ENCODE results near the gene IPMK. TPM values are rescaled to one million over a fixed set of nuclear protein-coding genes. Genes with fewer than 3 reads are reported as not detected.

The IPMK gene
- total and polyA plus RNA-seq, 9 of the 15 experiments (the other 6 are each of a cell fraction or from before 2014, with no cell fraction given), result 0.98 to 4.4 (median 2.7) TPM

GRCh38 chr10:58225654-58226053, 42.0 kb downstream of the IPMK start:
- no peaks in the 10 kb centered on the region for H3K9me3 ChIP-seq (replicated peaks; ENCODE audit: control insufficient read depth, insufficient read depth, low read depth, low read length)
- in situ Hi-C loops (cut with MboI), result no loop called here
- BruUV-seq (replicated peaks), result no TSS peak
- ATAC-seq, result no peak
- intact Hi-C loops (cut with micrococcal nuclease), result no loop called here
- no peak overlapping the region for H3K27ac ChIP-seq (ENCODE audit: extremely low read depth, low read depth, low read length)
- no peak overlapping the region for H3K4me2 ChIP-seq (ENCODE audit: insufficient read depth, low read length)
- peaks cover 3% of the 10 kb centered on the region; the same call in 1 of the 3 replicates for H3K36me3 ChIP-seq (ENCODE audit: control insufficient read depth, insufficient read depth, low read length)
- H4K20me1 ChIP-seq (replicated peaks; ENCODE audit: control insufficient read depth, insufficient read depth, low read length), result no peaks in the 10 kb centered on the region
- ChIA-PET CTCF (ENCODE audit: low intra/inter-chr PET ratio) (no interaction called here), POLR2A (interaction anchor here (1.0 kb wide), 1 partner anchor 24 kb away, joined by 3 read pairs; no protein-coding TSS in a partner anchor)
- H3K79me2 ChIP-seq (ENCODE audit: control insufficient read depth, insufficient read depth, low read length), result no peaks in the 10 kb centered on the region
- no peak for FAIRE-seq
- DNase-seq (ENCODE audit: extremely low read depth in 1 of 4, low spot score in 3 of 4), result no peak
- no peak overlapping the region for H3K4me3 ChIP-seq
- no peaks in the 10 kb centered on the region for H3K9me1 ChIP-seq (ENCODE audit: control insufficient read depth, insufficient read depth, low read length)
- H3K9ac ChIP-seq (ENCODE audit: insufficient read depth in 1 of 2, low read depth in 2 of 2, low read length in 2 of 2), result no peak overlapping the region
- no peaks in the 10 kb centered on the region for H3K27me3 ChIP-seq (ENCODE audit: control insufficient read depth in 2 of 2, insufficient read depth in 2 of 2, low read length in 2 of 2)
- 70% methylated on average over 2 of the region's 2 CpGs for WGBS (ENCODE audit: insufficient coverage, low coverage, missing lambda C conversion rate)
- no peak overlapping the region for H2AFZ ChIP-seq (ENCODE audit: low read depth, low read length)
- H3K4me1 ChIP-seq (replicated peaks in 1 of 2; ENCODE audit: control insufficient read depth in 2 of 2, insufficient read depth in 2 of 2, low read length in 2 of 2), result no peaks in the 10 kb centered on the region; a peak in 1 of 5 replicates
- no peak for TF ChIP-seq ARID3B (CRISPR knock-in tag; IDR thresholded peaks at IDR 0.05; ENCODE audit: borderline replicate concordance)
- no peak for TF ChIP-seq ZKSCAN3 (CRISPR knock-in tag; IDR thresholded peaks at IDR 0.05)
- no peak for TF ChIP-seq MCM7 (IDR thresholded peaks at IDR 0.05)
- TF ChIP-seq CREB3 (tag; conservative IDR thresholded peaks at IDR 0.05; ENCODE audit: low read depth), result no peak
- TF ChIP-seq NEUROD1 (IDR thresholded peaks at IDR 0.05; ENCODE audit: borderline replicate concordance, low read depth, low read length, partially characterized antibody), result no peak
- no peak for TF ChIP-seq RB1 (IDR thresholded peaks at IDR 0.05; ENCODE audit: low read depth)
- no peak for TF ChIP-seq YBX1 (IDR thresholded peaks at IDR 0.05)
- TF ChIP-seq ZBTB33 (CRISPR knock-in tag; IDR thresholded peaks at IDR 0.05), result no peak
- no peak for TF ChIP-seq FIP1L1 (IDR thresholded peaks at IDR 0.05; ENCODE audit: low read depth, low read length, poor library complexity, severe bottlenecking)
- TF ChIP-seq POLR2H (tag; IDR thresholded peaks at IDR 0.05; ENCODE audit: low read depth), result no peak
- TF ChIP-seq NR1H2 (CRISPR knock-in tag; IDR thresholded peaks at IDR 0.05), result no peak
- TF ChIP-seq HMG20B (CRISPR knock-in tag; IDR thresholded peaks at IDR 0.05), result no peak
